LHCN-M2 (cell line): ENCODE results near the gene CCL3. TPM values are rescaled to one million over a fixed set of nuclear protein-coding genes. Genes with fewer than 3 reads are reported as not detected.
A peak's percentile ranks its signal among the peaks of the same experiment; 100 is the strongest.
"Not testable (repeated sequence)": the region's sequence is repeated elsewhere in the genome, so short reads cannot be mapped to it uniquely, and the experiment has no call there.

Source experiments
- DNase-seq: peaks from one replicate; pipeline ENCODE4 v3.0.0-alpha.2; 2012; ENCODE audit warnings: low read depth
- total RNA-seq: library from RNA; depleted of rRNA; stranded (reverse); fragments of >200 nt; gene quantifications from 2 replicates; pipeline ENCODE4 v1.2.3, GENCODE V29; 2014

The CCL3 gene
- total RNA-seq, 1 experiment from 2014 or later, result not detected

DNA sequence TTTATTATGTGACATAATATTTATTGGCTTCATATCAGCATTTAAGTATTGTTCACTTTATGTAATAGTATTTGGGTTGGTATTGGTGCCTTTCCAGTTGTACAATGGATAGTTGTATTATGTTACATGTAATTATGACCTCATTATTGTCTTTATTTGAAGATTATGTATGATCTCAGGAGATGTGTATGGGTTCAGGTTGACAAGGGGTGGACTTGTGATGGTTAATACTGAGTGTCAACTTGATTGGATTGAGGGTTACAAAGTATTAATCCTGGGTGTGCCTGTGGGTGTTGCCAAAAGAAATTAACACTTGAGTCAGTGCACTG lies 25.7 kb upstream of the CCL3 start:
- DNase-seq, result not testable (repeated sequence)

DNA sequence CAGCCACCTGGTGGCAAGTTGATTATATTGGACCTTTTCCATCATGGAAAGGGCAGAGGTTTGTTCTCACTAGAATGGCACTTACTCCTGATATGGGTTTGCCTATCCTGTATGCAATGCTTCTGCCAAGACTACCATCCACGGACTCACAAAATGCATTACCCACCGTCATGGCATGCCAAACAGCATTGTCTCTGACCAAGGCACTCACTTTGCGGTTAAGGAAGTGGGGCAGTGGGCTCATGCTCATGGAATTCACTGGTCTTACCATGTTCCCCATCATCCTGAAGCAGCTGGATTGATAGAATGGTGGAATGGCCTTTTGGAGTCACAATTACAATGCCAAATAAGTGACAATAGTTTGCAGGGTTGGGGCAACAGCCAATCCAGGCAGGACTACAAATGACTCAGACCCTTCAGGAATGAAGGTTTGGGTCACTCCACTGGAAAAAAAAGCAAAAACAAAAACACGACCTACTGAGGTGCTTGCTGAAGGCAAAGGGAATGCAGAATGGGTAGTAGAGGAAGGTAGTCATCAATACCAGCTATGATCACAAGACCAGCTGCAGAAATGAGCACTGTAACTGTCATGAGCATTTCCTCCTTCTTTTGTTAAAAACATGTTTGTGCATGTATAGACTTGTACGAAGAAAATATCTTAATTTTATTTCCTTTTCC lies 25.2 kb upstream of the CCL3 start:
- DNase-seq, result peak; percentile 62

DNA sequence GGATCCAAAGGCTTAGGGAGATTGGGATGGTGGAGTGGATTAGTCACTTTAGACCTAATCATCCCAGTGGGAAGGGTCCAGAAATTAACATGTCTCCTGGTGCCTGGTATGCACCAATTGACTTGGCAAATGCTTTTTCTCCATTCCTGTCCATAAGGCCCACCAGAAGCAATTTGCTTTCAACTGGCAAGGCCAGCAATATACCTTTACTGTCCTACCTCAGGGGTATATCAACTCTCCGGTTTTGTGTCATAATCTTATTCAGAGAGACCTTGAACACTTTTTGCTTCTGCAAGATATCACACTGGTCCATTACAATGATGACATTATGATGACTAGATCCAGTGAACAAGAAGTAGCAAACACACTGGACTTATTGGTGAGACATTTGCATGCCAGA lies 23.2 kb upstream of the CCL3 start:
- not testable (repeated sequence) for DNase-seq

DNA sequence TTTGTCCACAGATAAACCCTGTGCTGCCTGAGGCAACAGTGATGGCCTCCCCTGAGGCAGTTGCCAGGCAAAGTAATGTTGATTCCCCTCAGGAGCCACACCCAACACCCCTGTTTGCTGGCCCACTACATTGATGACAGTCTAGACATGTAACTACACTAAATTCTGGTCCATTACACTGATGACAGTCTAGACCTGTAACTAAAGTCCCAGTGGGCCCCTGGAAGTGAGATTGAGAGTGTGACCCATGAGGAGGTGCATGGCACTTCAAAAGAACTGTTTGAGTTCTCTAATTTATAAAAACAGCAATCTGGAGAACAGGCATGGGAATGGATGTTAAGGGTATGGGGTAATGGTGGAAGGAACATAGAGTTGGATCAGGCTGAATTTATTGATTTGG lies 22.6 kb upstream of the CCL3 start:
- DNase-seq, result no peak

DNA sequence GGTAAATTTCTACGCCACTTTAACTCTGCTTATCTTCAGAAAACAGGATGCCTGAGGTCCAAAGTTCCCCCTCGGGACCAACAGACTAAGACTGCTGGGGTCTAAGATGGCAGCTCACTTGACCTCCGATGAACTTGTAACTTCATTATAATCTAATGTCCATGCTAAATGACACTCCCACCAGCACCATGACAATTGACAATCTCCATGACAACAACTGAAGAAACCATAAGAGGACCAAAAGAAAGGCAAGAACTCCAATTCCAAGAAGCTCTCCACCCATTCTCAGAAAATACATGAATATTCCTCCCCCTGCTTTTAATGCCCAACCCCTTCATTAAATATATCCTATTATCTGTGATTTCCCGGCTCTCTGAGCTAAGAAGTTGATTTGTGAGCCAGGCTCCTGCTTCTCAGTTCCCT lies 21.1 kb upstream of the CCL3 start:
- no peak for DNase-seq

DNA sequence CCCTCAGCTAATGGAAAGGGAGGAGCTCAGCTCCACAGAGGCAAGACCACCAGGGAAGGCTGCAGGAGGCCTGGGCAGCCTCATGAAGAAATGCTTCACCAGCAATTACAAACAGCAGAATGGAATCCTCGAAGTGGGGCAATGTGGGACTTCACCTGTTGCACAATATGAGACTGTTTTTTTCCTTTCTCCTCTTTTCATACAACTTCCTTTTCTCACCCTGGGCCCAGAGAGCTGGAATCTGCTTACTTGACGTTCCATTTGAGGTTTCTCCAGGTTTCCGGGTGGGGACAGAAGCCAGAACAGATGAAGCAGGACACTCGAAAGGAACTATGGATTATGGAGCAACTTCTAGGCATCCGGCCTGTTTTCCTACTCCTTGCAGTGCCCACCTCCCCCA lies 18.3 kb upstream of the CCL3 start:
- not testable (repeated sequence) for DNase-seq

DNA sequence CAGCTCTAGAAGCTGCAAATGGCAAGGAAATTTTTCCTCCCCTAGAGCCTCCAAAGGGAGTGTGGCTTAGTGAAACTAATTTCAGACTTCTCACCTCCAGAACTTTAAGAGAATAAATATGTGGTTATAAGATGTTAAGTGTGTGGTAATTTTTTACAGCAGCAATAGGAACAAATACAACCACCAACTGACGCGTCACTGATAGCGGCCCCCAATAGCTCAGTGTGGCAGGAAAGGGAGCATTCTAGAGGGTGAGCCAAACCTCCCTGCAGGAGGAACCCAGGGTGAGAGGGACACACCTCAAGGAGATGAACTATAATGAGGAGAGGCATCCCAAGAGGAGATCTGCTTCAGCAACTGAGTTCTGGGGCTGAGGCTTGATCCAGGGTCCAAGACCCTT lies 17.7 kb upstream of the CCL3 start:
- no peak for DNase-seq

DNA sequence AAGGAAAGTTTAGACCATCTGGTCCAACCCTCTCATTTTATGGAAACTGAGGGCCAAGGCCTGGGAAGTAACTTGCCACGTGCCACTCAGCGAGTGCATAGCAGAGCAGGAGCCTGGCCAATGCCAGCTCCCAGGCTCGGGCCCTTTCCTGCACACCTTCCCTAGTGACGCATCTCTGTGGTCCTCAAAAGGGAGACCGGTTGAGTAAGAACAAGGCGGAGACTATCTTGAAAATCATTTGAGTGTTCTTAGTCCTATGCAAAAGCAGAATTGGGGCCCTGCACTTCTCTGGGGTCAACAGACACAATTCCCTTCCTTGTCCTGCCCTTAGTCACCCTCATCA lies 16.5 kb upstream of the CCL3 start:
- no peak for DNase-seq

DNA sequence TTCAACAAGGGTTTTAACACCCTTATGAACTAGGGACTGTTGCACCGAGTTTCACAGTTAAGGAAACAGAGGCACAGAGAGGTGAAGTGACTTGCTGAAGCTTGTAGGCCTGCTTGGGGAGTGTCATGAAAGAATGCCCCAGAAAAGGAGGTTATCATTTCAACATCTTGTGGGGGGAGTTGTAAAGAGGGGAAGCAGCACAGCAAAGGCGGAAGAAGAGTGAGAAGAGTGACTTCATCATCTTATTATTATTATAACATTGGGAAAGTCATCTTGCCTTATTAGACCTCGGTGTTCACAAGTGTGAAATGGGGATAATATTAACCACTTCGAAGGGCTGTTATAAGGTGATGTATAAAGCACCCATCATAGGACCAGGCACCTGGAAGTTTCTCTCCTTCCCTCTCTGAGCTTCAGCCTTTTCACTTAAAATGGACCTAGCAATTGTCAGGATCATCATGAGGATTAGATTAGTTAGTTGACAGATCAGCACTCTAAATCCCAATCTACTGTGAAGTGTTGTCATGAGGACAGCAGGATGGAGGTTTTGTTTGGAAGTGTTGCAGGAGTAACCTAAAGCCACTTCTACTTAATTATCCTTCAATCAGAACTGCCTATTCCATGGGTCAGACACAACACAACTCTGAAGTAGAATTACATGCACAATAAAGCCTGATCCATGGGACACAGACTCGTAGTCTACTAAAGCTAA lies 16.0 kb upstream of the CCL3 start:
- no peak for DNase-seq

DNA sequence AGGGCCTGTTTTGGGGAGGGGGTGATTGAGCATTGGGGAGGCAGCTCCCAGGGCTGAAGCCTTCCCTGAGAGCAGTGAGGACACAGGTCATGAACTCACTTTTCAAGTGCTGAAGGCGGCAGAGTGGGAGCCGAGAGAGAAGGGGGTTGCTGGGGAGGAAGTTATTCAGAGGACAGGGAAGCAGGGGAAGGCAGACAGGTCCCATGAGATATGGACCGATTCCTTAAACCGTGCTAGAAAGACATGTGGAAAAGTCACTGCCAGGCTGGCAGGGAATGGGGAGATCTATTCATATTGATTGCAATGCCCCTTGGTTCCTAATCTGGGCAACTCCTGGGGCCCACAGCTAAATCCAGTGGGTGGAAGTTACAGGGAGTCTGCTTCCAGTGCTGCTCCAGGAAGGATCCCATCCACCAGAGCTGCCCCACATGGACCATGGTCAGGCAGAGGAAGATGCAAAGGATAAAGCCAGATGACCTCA lies 14.8 kb upstream of the CCL3 start:
- no peak for DNase-seq

DNA sequence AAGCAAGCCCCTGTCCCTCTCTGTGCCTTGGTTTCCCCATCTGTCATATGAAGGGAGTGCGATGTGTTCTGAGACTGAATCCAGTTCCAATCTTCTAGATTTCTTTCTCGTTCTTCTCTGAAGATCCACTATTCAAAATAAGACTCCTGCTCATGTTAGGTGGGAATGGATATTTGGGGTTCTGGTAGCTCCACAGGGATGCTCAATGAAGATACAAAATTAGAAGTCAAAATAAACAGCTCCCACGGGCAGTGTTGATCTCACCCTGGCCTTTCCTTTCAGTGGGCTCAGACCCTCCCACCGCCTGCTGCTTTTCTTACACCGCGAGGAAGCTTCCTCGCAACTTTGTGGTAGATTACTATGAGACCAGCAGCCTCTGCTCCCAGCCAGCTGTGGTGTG lies 14.3 kb upstream of the CCL3 start:
- DNase-seq, result not testable (repeated sequence)

DNA sequence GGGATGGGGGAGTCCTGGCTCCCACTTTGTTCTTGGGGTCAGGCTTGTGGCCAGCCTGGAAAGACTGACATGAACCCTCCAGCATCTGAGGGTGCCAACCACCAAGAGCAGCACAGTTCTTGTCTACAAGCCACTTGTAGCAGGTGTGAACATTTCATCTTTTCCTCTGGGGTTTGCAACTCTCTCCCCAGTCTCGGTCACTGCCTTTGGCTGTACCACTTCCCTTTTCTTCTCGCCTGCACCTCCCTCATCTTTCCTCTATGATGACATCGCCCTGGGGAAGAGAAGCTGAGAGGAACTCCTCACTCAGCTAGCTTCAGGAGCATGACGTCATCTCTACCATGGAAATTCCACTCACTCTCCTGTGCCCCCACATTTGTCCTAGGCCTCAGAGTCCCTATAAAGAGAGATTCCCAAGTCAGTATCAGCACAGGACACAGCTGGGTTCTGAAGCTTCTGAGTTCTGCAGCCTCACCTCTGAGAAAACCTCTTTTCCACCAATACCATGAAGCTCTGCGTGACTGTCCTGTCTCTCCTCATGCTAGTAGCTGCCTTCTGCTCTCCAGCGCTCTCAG lies 13.5 kb upstream of the CCL3 start, which contains the start of gene CCL4:
Gene CCL4, plus strand, starts transcription at position 427 of the 575 bp plus-strand sequence. Its CDS starts 79 bp downstream, at position 506.
- not testable (repeated sequence) for DNase-seq

DNA sequence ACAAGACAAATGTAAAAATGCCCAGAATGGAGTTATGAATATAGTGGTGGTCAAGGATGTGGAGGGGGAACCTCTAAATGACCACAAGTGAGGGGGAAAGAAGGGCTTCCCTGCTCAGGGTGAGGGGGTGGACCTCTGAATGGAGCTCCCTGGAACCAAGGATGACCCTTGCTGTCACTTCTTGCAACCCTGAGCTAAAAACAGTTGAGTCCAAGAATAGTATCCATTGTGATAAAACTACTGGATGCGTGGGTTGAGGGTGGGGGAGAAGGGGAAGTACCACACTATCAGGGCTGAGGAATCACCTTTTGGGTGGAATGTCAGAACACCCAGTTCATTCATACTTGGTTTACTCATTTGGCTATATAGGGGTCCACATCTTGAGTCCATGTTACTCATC lies 9.1 kb upstream of the CCL3 start:
- DNase-seq, result not testable (repeated sequence)

DNA sequence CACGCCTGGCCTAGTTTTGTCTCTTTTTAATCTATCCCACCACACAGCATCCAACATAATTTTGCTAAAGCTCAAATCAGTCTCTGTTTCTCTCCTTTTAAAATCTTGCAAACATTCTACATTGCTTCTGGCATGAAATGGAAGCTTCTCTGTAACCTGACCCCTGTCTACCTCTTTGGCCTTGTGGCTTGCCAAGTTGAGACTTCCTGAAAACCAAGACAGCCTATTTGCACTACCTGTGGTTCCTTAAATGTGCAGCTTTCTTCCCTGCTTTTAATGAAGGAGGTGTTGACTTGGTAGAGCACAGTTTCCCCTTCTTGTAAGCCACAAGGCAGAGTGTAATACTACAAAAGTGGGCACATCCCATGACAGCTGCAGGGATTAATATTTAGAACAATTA lies 6.0 kb upstream of the CCL3 start:
- DNase-seq, result no peak

DNA sequence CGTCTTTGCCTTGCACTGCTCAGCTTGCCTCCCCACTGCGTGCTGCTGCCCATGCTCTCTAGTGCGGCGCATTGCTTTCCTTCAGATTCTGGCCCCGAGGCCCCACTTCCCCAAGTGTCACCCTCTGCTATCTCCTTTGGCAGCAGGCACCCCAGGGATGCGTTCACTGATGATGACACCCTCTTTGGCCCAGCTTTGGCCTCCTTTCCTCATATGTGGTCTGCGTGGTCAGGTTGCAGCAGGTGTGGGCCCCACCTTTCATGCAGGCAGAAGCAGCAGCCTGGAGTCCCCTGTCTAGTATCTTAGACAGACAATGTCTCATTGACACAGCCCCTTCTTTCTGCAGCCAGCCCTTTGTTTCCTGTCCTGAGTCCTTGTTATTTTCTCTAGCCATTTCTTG lies 4.8 kb upstream of the CCL3 start:
- DNase-seq, result no peak

DNA sequence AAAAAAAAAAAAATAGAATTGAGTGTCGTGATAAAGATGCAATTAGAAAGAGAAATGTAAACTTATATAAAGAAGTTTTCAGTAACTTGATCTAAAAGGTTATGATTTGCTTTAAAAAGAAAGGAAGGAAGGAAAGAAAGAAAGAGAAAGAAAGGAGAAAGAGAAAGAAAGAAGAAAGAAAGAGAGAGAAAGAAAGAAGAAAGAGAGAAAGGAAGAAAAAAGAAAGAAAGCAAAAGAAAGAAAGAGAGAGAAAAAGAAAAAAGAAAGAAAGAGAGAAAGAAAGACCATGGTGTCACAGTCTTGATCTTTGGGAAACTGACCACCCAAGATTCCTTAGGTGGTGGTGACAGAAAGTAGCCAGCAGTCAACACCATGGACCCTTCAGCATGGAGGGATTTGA lies 4.3 kb upstream of the CCL3 start:
- DNase-seq, result no peak

DNA sequence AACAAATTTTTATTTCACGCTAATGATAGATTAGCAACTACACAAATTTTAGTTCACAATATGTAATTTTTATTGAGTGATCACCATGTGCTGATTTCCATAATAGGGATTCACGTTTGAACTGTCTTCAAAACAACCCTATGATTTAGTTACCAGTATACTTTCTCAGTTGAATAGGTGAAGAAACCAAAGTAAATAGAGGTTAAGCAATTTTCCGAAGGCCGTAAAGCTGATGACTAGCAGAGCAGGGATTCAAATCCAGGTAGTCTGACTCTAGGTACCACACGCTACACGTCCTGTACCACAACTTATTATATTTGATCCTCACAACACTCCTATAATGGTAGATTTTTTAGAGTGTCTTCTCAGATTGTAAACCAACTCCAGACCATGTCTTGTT lies 2.8 kb upstream of the CCL3 start:
- not testable (repeated sequence) for DNase-seq

DNA sequence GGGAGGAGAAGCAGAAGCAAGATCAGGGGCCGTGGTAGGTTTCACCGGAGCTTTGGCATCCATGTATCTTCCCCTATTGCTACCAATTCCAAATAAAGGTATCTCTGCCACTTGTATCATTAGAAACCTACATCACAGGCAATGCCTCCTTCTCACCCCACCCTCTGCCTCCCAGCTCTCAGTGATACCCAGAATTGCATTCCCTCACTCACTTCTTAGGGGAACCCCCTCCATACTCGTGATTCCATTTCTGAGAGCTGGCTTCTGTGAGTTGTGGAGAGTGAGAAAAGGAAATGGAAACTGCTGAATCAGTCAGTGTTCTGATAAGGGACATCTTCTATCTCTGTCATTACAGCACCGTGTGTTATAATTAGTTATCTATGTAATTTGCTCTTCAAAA lies 2.3 kb upstream of the CCL3 start:
- DNase-seq, result no peak

DNA sequence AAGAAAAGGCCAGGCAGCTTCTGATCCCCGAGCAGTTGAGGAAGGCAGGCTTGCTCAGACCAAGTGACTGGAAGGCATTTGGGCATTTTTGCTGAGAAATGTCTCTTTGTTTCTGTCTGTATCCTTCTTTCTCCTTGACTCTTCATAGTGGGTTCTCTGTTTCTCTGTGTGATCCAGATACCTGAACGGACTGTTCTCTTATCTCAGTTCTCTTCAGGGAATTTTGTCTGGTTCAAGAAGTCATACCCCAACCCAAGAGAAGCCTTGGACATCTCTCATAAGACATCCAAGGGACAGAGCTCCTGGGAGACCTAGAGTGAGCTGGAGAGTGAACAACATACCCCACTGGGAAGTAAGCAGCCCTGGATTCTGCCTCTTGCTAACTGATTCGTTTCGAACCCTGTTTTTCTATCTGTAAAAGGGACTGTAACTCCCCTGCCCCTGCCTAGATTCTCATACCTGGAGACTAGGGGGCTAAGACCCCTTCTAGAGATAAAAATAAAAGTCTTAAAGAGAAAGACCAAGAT lies 541 bp downstream of the CCL3 start:
- DNase-seq, result no peak

DNA sequence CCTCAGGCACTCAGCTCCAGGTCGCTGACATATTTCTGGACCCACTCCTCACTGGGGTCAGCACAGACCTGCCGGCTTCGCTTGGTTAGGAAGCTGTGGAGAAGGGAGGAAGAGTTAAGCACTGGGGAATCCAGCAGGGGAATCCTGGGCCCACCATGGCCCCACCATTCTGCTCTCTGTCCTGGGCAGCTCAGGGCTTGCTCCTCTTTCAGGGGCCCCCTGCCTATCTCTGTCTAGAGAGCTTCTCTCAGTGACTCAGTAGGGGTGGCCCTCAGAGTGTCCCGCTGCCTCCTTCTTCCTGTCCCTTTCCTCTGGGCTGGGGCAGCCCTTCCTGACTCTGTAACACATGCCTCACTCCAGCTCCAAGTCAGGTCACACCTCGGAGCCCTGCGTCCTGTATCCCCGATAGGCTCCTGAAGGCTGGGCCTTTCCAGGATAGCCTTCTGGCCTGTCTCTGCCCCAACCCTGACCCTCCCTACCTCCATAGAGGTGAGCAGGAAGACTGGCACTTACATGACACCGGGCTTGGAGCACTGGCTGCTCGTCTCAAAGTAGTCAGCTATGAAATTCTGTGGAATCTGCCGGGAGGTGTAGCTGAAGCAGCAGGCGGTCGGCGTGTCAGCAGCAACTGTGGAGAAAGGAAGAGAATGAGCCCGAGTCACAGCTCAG lies 1.1 kb downstream of the CCL3 start:
- no peak for DNase-seq

DNA sequence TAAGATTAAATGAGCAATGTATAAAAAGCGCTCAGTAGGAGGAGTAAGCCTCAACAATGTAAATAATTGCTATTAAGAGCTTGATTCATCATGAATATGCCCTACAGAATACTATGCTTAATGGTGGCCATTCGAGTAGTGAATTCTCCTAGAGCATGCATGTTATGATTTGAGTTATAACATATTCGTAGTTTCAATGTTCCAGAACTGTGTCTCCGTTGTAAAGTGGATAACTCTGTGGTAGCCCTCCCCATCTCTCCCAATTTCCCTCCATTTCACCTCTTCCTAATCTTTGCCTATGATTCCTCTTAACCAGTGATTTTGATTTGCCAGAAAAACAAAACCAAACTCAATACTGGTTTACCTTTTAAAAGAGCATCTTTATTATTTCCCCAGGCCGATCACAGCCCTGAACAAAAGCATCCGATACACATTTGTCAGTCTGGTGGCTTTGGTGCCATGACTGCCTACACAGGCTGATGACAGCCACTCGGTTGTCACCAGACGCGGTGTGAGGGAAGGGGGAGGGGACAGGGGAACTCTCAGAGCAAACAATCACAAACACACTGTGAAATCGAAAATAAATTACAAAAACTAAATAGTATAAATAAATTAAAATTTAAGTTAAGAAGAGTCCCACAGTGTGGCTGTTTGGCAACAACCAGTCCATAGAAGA lies 1.9 kb downstream of the CCL3 start:
- DNase-seq, result not testable (repeated sequence)

DNA sequence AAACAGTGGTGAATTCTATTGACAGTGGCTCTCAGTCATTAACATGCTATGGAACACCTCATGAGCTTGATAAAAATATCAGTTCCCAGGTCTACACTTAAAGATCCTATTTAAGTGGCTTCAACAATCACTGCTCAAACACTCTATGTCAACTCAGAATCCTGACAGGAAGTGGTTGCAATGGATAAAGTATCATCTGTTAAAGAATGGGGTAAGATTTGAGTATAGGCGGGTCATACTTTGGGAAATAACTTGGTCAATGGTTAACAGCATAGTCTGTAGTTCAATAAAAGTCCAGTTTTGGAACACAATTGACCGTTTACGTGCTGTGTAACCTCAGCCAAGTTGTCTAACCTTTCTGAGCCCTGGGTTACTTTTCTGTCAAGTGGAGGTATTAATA lies 2.5 kb downstream of the CCL3 start:
- not testable (repeated sequence) for DNase-seq
